ENCODE measurements around the gene RNF121. TPM values are rescaled to one million over a fixed set of nuclear protein-coding genes. Genes with fewer than 3 reads are reported as not detected.

The RNF121 gene
- total RNA-seq, 1 donor from 2014 or later = 59.6 TPM

DNA sequence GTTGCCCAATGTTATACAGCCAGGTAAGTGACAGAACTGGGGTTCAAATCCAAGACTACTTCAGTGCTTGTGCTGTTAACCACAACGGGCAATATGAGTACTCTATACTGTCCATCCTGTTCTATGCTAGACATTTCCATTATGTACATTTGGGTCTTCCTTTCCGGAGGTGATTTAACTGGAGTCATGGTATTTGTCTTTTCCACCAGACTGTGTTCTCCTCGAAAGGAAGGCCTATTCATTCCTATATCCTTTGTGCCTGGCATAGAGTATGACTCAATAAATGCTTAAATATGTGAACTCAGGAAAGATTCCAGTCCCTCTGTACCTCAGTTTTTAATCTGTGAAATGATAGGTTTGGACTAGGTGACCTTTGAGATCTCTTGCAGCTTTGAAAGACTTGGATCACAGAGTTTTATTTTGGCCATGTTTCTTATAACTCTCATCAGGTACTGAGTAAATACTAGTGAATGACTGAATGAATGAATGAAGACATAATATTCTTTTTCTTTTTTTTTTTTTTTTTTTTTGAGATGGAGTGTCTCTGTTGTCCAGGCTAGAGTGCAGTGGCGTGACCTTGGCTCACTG is 6.6 kb downstream of the RNF121 start:
- Mint-ChIP-seq H3K9me3 (ENCODE audit: low read depth) (no peaks in the 10 kb centered on the region), H3K4me1 (ENCODE audit: low read depth) (no peaks in the 10 kb centered on the region), H3K27me3 (no peaks in the 10 kb centered on the region), H3K36me3 (ENCODE audit: insufficient read depth) (peaks cover 2% of the 10 kb centered on the region), H3K27ac (no peak overlapping the region), H3K4me3 (ENCODE audit: low read depth) (no peak overlapping the region)
- TF ChIP-seq, protein P1, sequence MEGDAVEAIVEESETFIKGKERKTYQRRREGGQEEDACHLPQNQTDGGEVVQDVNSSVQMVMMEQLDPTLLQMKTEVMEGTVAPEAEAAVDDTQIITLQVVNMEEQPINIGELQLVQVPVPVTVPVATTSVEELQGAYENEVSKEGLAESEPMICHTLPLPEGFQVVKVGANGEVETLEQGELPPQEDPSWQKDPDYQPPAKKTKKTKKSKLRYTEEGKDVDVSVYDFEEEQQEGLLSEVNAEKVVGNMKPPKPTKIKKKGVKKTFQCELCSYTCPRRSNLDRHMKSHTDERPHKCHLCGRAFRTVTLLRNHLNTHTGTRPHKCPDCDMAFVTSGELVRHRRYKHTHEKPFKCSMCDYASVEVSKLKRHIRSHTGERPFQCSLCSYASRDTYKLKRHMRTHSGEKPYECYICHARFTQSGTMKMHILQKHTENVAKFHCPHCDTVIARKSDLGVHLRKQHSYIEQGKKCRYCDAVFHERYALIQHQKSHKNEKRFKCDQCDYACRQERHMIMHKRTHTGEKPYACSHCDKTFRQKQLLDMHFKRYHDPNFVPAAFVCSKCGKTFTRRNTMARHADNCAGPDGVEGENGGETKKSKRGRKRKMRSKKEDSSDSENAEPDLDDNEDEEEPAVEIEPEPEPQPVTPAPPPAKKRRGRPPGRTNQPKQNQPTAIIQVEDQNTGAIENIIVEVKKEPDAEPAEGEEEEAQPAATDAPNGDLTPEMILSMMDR (IDR thresholded peaks at IDR 0.05; ENCODE audit: unreplicated experiment) = no peak
- DNase-seq (ENCODE audit: low spot score, unreplicated experiment) = no peak

DNA sequence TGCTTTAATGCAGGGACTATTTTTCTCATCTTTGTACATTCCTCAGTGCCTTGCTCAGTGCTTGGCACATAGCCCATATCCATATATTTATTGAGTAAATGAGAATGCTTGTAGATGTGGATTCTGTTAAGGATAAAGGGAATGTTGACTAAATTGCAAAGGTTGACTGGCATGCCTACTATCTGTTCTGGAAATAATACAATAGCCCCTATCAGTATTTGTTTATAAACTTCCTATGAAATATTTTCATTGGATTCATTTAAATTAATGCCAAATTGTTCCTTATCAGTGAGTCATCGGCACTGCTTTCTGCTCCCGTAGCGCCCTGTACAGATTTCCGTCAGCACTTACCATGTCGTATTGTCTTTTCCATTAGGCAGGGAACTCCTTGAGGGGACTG is 8.0 kb downstream of the RNF121 start:
- Mint-ChIP-seq H3K27me3 (no peaks in the 10 kb centered on the region), H3K4me3 (ENCODE audit: low read depth) (no peak overlapping the region), H3K4me1 (ENCODE audit: low read depth) (no peaks in the 10 kb centered on the region), H3K9me3 (ENCODE audit: low read depth) (no peaks in the 10 kb centered on the region), H3K27ac (no peak overlapping the region), H3K36me3 (ENCODE audit: insufficient read depth) (peaks cover 2% of the 10 kb centered on the region)
- no peak for DNase-seq (ENCODE audit: low spot score, unreplicated experiment)
- TF ChIP-seq, protein P1 (IDR thresholded peaks at IDR 0.05; ENCODE audit: unreplicated experiment) = no peak

DNA sequence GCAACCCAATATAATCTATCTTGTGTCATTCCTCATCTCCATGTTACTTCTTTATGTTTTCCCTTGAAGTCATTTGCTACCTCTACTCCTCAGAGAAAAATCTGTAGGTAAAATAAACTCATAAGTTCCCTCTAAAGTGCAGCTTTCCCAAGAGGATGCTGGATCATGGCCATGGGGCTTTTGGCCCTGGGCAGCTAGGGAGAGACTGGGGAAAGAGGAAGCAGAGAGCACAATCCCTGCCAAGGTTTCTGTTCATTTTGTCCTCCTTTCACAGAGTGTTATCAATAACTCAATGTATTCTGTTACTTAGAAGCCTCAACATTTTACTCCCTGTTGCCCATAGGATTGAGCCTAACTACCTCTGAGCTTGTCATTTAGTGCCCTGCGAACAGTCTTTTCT is 9.0 kb downstream of the RNF121 start:
- Mint-ChIP-seq H3K27me3 (no peaks in the 10 kb centered on the region), H3K27ac (no peak overlapping the region), H3K4me1 (ENCODE audit: low read depth) (no peaks in the 10 kb centered on the region), H3K4me3 (ENCODE audit: low read depth) (no peak overlapping the region), H3K9me3 (ENCODE audit: low read depth) (no peaks in the 10 kb centered on the region), H3K36me3 (ENCODE audit: insufficient read depth) (peaks cover 2% of the 10 kb centered on the region)
- DNase-seq (ENCODE audit: low spot score, unreplicated experiment) = no peak
- TF ChIP-seq, protein P1 (IDR thresholded peaks at IDR 0.05; ENCODE audit: unreplicated experiment) = no peak

DNA sequence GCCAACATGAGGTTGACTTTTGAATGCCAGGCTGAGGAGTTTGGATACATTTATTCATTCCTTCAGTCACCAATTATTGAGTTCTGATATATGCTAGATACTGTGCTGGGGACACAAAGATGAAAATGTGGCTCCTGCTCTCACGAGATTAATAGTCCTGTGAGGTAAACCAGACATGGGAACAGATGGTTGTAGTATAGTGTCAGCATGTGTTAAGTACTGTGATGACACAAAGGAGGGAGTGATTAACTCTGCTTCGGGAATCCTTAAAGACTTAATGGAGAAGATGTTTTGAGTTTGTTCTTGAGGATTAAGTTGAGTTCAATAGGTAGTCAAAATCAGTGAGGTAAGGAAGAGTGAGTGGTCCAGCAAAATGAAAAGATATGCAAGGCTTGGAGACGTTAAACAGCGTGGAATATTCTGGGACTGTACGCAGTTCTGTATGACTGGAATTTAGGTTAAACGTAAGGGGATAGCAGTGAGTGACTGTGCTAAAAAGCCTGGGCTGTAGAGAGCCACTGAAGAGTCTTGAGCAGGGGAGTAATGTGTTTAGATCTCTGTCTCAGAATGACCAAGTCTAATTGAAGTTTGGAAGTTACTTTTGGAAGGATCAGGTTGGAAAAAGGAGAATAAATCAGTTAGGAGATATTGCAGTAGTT is 11.8 kb downstream of the RNF121 start:
- Mint-ChIP-seq H3K36me3 (ENCODE audit: insufficient read depth) (peaks cover 3% of the 10 kb centered on the region), H3K9me3 (ENCODE audit: low read depth) (no peaks in the 10 kb centered on the region), H3K27me3 (no peaks in the 10 kb centered on the region), H3K4me3 (ENCODE audit: low read depth) (no peak overlapping the region), H3K27ac (no peak overlapping the region), H3K4me1 (ENCODE audit: low read depth) (peaks cover 9% of the 10 kb centered on the region)
- TF ChIP-seq, protein P1 (IDR thresholded peaks at IDR 0.05; ENCODE audit: unreplicated experiment) = no peak
- no peak for DNase-seq (ENCODE audit: low spot score, unreplicated experiment)

DNA sequence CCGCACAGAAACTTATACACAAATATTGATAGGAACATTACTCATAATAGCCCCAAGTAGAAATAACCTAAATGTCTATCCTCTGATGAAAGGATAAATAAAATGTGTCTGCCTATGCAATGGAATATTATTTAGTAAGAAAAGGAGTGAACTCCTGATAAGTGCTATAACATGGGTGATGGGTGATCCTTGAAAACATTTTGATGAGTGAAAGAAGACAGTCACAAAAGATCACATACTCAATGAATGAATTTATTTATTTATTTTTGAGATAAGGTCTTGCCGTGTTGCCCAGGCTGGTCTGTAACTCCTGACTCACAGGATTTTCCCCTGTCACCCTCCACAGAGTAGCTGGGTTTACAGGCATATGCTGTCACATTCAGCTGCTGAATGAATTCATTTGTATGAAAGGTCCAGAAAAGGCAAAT is 17.3 kb downstream of the RNF121 start:
- peaks cover 26% of the 10 kb centered on the region for H3K4me1 Mint-ChIP-seq (ENCODE audit: low read depth)
- peak overlapping the region; percentile 34 for H3K27ac Mint-ChIP-seq
- peaks cover 2% of the 10 kb centered on the region for H3K36me3 Mint-ChIP-seq (ENCODE audit: insufficient read depth)
- TF ChIP-seq, protein P1 (IDR thresholded peaks at IDR 0.05; ENCODE audit: unreplicated experiment) = no peak
- DNase-seq (ENCODE audit: low spot score, unreplicated experiment) = no peak
- H3K27me3 Mint-ChIP-seq = no peaks in the 10 kb centered on the region
- H3K4me3 Mint-ChIP-seq (ENCODE audit: low read depth) = no peak overlapping the region
- H3K9me3 Mint-ChIP-seq (ENCODE audit: low read depth) = no peaks in the 10 kb centered on the region
